WI38 (cell line): ENCODE results near the gene SLU7.

Experiments
- H3K4me3 ChIP-seq: 2 replicates; pipeline ENCODE4 v1.5.1; 2011; ENCODE audit warnings: low read depth, mild to moderate bottlenecking, control low read depth, low read length
- CTCF ChIP-seq: IDR thresholded peaks from 2 replicates; pipeline ENCODE4 v1.5.1; 2012; ENCODE audit warnings: low read depth, mild to moderate bottlenecking, control low read depth, low read length

SLU7 gene

DNA sequence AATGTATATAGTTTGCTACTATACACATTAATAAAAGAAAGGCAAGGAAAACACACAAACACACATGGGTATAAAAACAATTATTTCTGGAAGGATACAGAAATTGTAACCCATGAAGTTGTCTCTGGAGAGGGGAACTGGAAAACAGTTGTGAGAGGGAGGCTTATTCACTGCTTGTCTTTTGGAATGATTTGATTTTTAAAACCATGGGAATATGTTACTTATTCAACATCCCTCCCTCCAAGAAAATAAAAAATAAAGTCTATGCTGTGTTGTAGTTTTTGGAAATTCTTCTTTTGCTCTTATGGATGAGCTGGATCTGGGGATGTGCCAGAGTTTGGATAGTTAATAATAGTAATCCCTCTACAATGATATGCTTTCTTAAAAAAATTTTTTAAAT lies 42.5 kb downstream of the SLU7 start:
- no peak for TF ChIP-seq CTCF
- H3K4me3 ChIP-seq = no peak overlapping the region

- no peak for TF ChIP-seq CTCF
- no peak overlapping the region for H3K4me3 ChIP-seq
Observed at GRCh38 chr5:160375701-160376100, 43.2 kb downstream of the SLU7 start.

- TF ChIP-seq CTCF = no peak
- no peak overlapping the region for H3K4me3 ChIP-seq
Observed at GRCh38 chr5:160375166-160375565, 43.7 kb downstream of the SLU7 start.

GRCh38 chr5:160371294-160371693 lies 47.6 kb downstream of the SLU7 start:
- TF ChIP-seq CTCF = no peak
- no peak overlapping the region for H3K4me3 ChIP-seq

- H3K4me3 ChIP-seq = peak overlapping the region; percentile 63
- no peak for TF ChIP-seq CTCF
Observed at GRCh38 chr5:160370713-160371034, 48.2 kb downstream of the SLU7 start.

DNA sequence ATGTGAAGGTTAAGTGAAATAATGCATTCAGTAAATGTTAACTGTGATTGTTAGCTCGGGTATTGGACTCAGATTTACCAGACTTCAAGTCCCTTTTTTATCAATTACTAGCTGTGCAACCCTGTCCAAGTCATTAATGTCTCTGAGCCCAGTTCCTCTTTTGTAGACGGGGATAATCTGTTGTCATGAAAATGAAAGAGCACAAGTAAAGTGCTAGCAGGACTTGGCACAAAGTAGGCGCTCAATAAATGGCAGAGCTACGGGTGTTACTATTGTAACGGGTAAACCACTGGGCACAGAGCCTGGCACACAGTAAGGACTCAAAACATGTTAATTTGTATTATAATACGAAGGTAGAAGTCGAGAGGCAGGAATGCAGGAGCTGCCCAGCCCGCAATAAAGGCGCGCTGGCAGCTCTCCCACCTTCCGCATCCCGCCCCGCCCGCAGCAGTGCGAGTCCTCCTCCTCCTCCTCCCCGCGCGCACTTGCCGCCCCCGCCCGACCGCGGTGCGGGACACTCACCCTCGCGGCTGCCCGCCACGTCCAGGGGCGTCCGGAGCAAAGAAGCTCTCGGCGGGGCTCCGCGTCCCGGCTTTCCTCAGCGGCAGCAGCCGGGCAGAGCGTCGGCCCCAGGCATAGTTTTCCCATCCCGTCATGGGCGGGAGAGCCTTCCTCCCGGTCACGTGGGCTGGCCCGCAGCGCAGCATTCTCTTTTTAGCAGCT lies 48.7 kb downstream of the SLU7 start, which contains the start of gene C1QTNF2:
C1QTNF2 (minus strand) TSS at position 637 of the 723 bp plus-strand sequence. CDS start 15,615 bp downstream, outside the sequence.
- H3K4me3 ChIP-seq = peak within 1 kb of the TSS; percentile 63
- no peak for TF ChIP-seq CTCF

DNA sequence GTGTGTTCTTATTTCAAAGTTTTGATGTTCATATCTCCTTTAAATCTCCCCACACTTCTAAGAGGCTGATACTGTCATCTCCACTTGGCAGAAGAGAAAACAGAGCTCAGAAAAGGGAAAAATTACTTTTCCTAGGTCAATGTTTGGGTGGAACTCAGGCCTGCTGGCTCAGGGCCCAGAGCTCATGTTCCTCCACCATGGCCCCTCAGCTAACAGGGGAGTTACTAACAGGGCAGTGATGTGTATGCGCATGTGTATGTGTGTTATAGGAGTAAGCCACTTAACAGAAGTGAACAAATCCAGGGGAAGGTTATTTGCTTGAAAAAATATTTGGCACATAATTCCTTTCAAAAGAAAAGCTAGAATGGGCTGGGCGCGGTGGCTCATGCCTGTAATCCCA lies 51.0 kb downstream of the SLU7 start:
- H3K4me3 ChIP-seq = no peak overlapping the region
- no peak for TF ChIP-seq CTCF
